Panc1 (cell line): ENCODE data around the gene MAP3K14. TPM values are rescaled to one million over a fixed set of nuclear protein-coding genes. Genes with fewer than 3 reads are reported as not detected.
"Not testable (repeated sequence)": the region's sequence is repeated elsewhere in the genome, so short reads cannot be mapped to it uniquely, and the experiment has no call there.

ENCODE experiments used
- ATAC-seq: fragments of 200-7000 bp; cut with Tn5 transposase; 2 replicates; pipeline ENCODE4 v1.9.1; 2020; ENCODE audit warnings: mild to moderate bottlenecking, moderate library complexity
- BruUV-seq: library from RNA; stranded (reverse); fragments of 400-500 nt; replicated peaks from 2 replicates; lab custom pipeline; 2021; lab: Mats Ljungman, UMichigan
- CTCF ChIA-PET: fragments of 300-600 bp; sonication (Branson Sonifier 250); formaldehyde crosslinking; loops from one replicate; lab custom pipeline; 2022; ENCODE audit warnings: antibody characterized with exemption; lab: Charles Lee
- POLR2A ChIA-PET: fragments of 300-600 bp; sonication (Branson Sonifier 250); formaldehyde crosslinking; loops from one replicate; lab custom pipeline; 2022; ENCODE audit warnings: antibody characterized with exemption; lab: Charles Lee
- DNase-seq: peaks from one replicate; pipeline ENCODE4 v3.0.0-alpha.2; 2010; ENCODE audit warnings: low read depth, low spot score
- H3K27ac ChIP-seq: 2 replicates; pipeline ENCODE4 v1.5.1; 2011; ENCODE audit warnings: mild to moderate bottlenecking, low read length, inconsistent platforms
- H3K27me3 ChIP-seq: fragments of 200-500 bp; sonication (Bioruptor generic); 2 replicates; pipeline ENCODE4 v1.6.0; 2014; ENCODE audit warnings: low read length, inconsistent platforms; ENCODE audit not compliant: control insufficient read depth, insufficient read depth
- H3K36me3 ChIP-seq: fragments of 200-500 bp; sonication (Bioruptor generic); 2 replicates; pipeline ENCODE4 v1.5.1; 2014; ENCODE audit warnings: inconsistent platforms, mild to moderate bottlenecking, low read length, moderate library complexity; ENCODE audit not compliant: control insufficient read depth, insufficient read depth
- H3K4me1 ChIP-seq: 2 replicates; pipeline ENCODE4 v1.5.1; 2011; ENCODE audit warnings: inconsistent platforms, mild to moderate bottlenecking, low read length, moderate library complexity; ENCODE audit not compliant: control insufficient read depth, insufficient read depth
- H3K4me3 ChIP-seq, 2 experiments: 2 replicates each; pipeline ENCODE4 v1.5.1; 2011 to 2012; ENCODE audit warnings: low read depth in 2 of 2, low read length in 2 of 2, mild to moderate bottlenecking in 2 of 2, inconsistent platforms in 1 of 2, moderate library complexity in 1 of 2
- H3K9me3 ChIP-seq: fragments of 200-500 bp; sonication (Bioruptor generic); 2 replicates; pipeline ENCODE4 v1.5.1; 2014; ENCODE audit warnings: low read depth, mild to moderate bottlenecking, inconsistent platforms, low read length, moderate library complexity; ENCODE audit not compliant: control insufficient read depth, insufficient read depth
- POLR2AphosphoS5 ChIP-seq: IDR thresholded peaks from 2 replicates; pipeline ENCODE4 v1.6.1; 2012; ENCODE audit warnings: mild to moderate bottlenecking, low read depth, low read length, moderate library complexity
- REST ChIP-seq, 2 experiments: IDR thresholded peaks; 2 replicates each; pipeline ENCODE4 v1.6.1; 2011 to 2012; ENCODE audit warnings: low read depth in 2 of 2, control low read depth in 1 of 2, low read length in 1 of 2, mild to moderate bottlenecking in 1 of 2, moderate library complexity in 1 of 2; ENCODE audit not compliant: insufficient read depth in 1 of 2
- SIN3A ChIP-seq: IDR thresholded peaks from 2 replicates; pipeline ENCODE4 v1.6.1; 2012; ENCODE audit warnings: low read depth, mild to moderate bottlenecking, low read length, moderate library complexity, borderline replicate concordance; ENCODE audit not compliant: insufficient read depth
- TCF7L2 ChIP-seq: IDR thresholded peaks from 2 replicates; pipeline ENCODE4 v1.6.1; 2011; ENCODE audit warnings: mild to moderate bottlenecking, low read depth, low read length, inconsistent platforms
- in situ Hi-C: cut with HindIII; loops from 2 replicates; pipeline ENCODE4 v1.10.0; 2016; ENCODE audit warnings: low sequenced_read_pairs, low pct_unique_long_range_greater_than_20kb
- intact Hi-C: fragments of 100-400 bp; cut with micrococcal nuclease; formaldehyde crosslinking; loops from one replicate; pipeline ENCODE4 v1.10.0; 2022; ENCODE audit not compliant: unreplicated experiment
- total RNA-seq: library from RNA; stranded (reverse); gene quantifications from one replicate; pipeline ENCODE4 v1.2.1, GENCODE V29; 2021; ENCODE audit not compliant: unreplicated experiment
- TF ChIP-seq, protein P1 (sequence below): fragments of 450-650 bp; IDR thresholded peaks from 2 replicates; pipeline ENCODE4 v1.5.1; 2017; ENCODE audit warnings: mild to moderate bottlenecking

MAP3K14 gene
- total RNA-seq, 1 experiment from 2014 or later: 80.8 TPM

DNA sequence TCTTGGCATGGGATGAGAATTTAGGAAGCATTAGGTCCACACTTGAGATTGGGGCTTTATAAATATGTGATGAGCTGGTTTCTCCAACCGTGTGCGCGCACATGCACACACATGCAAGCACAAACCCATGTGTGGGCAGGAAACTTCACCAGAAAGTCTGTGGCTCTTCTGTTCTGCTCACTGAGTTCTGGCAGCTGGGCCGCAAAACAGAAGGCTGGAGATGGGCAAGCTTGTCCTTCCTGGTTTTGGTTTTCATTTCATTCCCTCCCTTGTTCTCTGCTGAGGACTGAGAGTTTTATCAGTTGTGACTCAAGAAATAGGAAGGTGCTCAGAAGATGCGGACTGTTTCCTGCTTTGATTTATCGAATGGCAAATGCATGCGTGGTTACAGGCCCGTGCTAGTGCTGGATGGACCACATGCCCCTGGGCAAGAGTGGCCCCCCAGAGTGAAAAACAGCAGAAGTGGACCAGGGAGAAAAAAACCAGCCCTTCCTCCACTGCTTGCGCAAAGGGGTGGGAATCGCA is 14.1 kb downstream of the MAP3K14 start:
- peaks cover 3% of the 10 kb centered on the region; the same call in 1 of the 2 replicates for H3K36me3 ChIP-seq
- H3K4me1 ChIP-seq: peaks cover 89% of the 10 kb centered on the region
- H3K27ac ChIP-seq: peak overlapping the region; percentile 93
- H3K27me3 ChIP-seq: no peaks in the 10 kb centered on the region
- CTCF ChIA-PET: interaction anchor here (0.6 kb wide), 1 partner anchor 335 kb away, joined by 5 read pairs; the partner anchor contains the start of gene C1QL1
- peak; percentile 10; the same call in 1 of the 2 replicates for ATAC-seq
- no peaks in the 10 kb centered on the region for H3K9me3 ChIP-seq
- no peak for TF ChIP-seq POLR2AphosphoS5
- TF ChIP-seq TCF7L2: no peak
- TF ChIP-seq SIN3A: no peak
- TF ChIP-seq, protein P1, sequence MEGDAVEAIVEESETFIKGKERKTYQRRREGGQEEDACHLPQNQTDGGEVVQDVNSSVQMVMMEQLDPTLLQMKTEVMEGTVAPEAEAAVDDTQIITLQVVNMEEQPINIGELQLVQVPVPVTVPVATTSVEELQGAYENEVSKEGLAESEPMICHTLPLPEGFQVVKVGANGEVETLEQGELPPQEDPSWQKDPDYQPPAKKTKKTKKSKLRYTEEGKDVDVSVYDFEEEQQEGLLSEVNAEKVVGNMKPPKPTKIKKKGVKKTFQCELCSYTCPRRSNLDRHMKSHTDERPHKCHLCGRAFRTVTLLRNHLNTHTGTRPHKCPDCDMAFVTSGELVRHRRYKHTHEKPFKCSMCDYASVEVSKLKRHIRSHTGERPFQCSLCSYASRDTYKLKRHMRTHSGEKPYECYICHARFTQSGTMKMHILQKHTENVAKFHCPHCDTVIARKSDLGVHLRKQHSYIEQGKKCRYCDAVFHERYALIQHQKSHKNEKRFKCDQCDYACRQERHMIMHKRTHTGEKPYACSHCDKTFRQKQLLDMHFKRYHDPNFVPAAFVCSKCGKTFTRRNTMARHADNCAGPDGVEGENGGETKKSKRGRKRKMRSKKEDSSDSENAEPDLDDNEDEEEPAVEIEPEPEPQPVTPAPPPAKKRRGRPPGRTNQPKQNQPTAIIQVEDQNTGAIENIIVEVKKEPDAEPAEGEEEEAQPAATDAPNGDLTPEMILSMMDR: no peak
- TF ChIP-seq REST (IDR thresholded peaks at IDR 0.05; ENCODE audit: insufficient read depth in 1 of 2, low read depth in 2 of 2, low read length in 1 of 2): no peak
- POLR2A ChIA-PET: no interaction called here
- TSS peak; percentile 47 for BruUV-seq
- DNase-seq: no peak
- no peak overlapping the region; a peak in 1 of 4 replicates for H3K4me3 ChIP-seq
- in situ Hi-C loops (no loop called here), intact Hi-C loops (no loop called here)

DNA sequence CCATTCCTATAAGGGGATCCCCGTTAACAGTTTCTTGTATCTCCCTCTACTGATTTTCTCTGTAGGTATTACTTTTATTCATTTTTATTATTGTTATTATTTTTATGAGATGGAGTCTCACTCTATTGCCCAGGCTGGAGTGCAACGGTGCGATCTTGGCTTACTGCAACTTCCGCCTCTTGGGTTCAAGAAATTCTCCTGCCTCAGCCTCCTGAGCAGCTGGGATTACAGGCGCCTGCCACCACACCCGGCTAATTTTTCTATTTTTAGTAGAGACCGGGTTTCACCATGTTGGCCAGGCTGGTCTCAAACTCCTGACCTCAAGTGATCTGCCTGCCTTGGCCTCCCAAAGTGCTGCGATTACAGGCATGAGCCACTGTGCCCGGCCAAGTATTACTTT is 14.6 kb downstream of the MAP3K14 start:
- peak overlapping the region; percentile 93 for H3K27ac ChIP-seq
- POLR2A ChIA-PET, DNase-seq, H3K27me3 ChIP-seq, BruUV-seq, in situ Hi-C loops, ATAC-seq, H3K36me3 ChIP-seq, intact Hi-C loops, H3K9me3 ChIP-seq, H3K4me3 ChIP-seq: not testable (repeated sequence)
- CTCF ChIA-PET: interaction anchor here (0.6 to 0.7 kb wide), 2 partner anchors 18 to 418 kb away, joined by 4 to 9 read pairs; no protein-coding TSS in a partner anchor
- peaks cover 88% of the 10 kb centered on the region for H3K4me1 ChIP-seq

DNA sequence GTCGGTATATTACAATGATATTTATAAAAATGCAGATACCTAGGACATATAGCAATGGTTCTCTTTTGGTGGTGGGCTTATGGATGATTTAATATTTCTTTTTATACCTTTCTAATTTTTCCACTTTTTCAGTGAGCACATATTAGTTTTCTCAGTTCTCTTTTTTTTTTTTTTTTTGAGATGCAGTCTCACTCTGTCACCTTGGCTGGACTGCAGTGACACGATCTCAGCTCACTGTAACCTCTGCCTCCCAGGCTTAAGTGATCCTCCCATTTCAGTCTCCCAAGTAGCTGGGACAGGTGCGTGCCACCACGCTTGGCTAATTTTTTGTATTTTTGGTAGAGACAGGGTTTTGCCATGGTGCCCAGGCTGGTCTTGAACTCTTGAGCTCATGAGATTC is 15.1 kb downstream of the MAP3K14 start:
- Histone ChIP-seq H3K36me3 (peaks cover 3% of the 10 kb centered on the region; the same call in 1 of the 2 replicates), H3K27me3 (no peaks in the 10 kb centered on the region), H3K9me3 (no peaks in the 10 kb centered on the region), H3K4me1 (peaks cover 88% of the 10 kb centered on the region), H3K27ac (peak overlapping the region; percentile 93), H3K4me3 (no peak overlapping the region)
- POLR2A ChIA-PET: no interaction called here
- in situ Hi-C loops (no loop called here), intact Hi-C loops (no loop called here)
- no peak for ATAC-seq
- no peak for DNase-seq
- TF ChIP-seq POLR2AphosphoS5 (no peak), TCF7L2 (no peak), SIN3A (no peak)
- TF ChIP-seq, protein P1: no peak
- BruUV-seq: no TSS peak
- CTCF ChIA-PET: interaction anchor here (0.6 to 0.7 kb wide), 2 partner anchors 18 to 418 kb away, joined by 4 to 9 read pairs; no protein-coding TSS in a partner anchor
